ENCODE results near the gene ZNF304. TPM values are rescaled to one million over a fixed set of nuclear protein-coding genes. Genes with fewer than 3 reads are reported as not detected.

ZNF304 gene
- total and polyA plus RNA-seq, 2 of the 13 experiments (the other 11 are each of a cell fraction or from before 2014, with no cell fraction given), result 3.4 to 8.0 TPM

DNA sequence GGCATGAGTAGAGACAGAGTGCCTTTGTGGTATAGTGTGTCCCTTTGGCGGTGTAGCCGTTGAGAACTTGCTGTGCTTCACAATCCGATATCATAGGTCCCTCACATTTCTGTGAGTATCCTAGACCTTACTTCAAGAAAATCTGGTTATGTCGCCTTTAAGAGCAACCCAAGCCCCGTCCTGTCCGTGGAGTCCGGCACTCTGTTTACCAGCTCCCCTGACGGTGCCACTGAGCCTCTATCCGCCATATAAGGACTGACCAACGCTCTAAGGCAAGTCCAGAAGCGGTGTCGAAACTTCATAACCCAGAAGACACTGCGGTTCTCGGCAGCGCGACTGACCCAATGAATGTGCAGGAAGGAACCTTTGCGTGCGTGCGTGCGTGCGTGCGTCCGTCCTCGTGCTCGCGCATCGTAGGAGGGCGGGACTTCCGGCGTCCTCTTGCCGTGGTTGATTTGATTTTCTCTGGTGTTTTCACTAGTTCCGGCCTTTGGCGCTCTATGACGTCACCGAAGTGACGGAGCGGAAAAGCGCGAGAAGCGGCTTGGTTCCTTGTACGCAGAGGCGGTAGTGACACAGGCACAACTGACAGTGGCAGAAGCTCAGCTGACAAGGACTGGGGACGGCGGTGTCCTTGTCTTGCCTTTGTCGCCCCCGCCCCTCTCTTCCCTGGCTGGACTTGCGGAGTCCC, 12.1 kb downstream of the ZNF304 start, which contains the start of the genes TRAPPC2B and ZNF547 (continued):
- TF ChIP-seq GTF3A (CRISPR knock-in tag; conservative IDR thresholded peaks at IDR 0.05) (no peak), GZF1 (CRISPR knock-in tag; IDR thresholded peaks at IDR 0.05) (no peak; the same call in 1 of the 2 replicates), ZNF235 (CRISPR knock-in tag; IDR thresholded peaks at IDR 0.05; ENCODE audit: borderline replicate concordance) (no peak), RBM22 (optimal IDR thresholded peaks at IDR 0.05; ENCODE audit: low read length) (no peak), RORA (CRISPR knock-in tag; IDR thresholded peaks at IDR 0.05) (no peak)
- TF ChIP-seq, protein P1, sequence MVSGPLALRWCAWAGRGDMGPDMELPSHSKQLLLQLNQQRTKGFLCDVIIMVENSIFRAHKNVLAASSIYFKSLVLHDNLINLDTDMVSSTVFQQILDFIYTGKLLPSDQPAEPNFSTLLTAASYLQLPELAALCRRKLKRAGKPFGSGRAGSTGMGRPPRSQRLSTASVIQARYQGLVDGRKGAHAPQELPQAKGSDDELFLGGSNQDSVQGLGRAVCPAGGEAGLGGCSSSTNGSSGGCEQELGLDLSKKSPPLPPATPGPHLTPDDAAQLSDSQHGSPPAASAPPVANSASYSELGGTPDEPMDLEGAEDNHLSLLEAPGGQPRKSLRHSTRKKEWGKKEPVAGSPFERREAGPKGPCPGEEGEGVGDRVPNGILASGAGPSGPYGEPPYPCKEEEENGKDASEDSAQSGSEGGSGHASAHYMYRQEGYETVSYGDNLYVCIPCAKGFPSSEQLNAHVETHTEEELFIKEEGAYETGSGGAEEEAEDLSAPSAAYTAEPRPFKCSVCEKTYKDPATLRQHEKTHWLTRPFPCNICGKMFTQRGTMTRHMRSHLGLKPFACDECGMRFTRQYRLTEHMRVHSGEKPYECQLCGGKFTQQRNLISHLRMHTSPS (CRISPR knock-in tag; IDR thresholded peaks at IDR 0.05; ENCODE audit: low read depth), result no peak
- TF ChIP-seq, protein P2, sequence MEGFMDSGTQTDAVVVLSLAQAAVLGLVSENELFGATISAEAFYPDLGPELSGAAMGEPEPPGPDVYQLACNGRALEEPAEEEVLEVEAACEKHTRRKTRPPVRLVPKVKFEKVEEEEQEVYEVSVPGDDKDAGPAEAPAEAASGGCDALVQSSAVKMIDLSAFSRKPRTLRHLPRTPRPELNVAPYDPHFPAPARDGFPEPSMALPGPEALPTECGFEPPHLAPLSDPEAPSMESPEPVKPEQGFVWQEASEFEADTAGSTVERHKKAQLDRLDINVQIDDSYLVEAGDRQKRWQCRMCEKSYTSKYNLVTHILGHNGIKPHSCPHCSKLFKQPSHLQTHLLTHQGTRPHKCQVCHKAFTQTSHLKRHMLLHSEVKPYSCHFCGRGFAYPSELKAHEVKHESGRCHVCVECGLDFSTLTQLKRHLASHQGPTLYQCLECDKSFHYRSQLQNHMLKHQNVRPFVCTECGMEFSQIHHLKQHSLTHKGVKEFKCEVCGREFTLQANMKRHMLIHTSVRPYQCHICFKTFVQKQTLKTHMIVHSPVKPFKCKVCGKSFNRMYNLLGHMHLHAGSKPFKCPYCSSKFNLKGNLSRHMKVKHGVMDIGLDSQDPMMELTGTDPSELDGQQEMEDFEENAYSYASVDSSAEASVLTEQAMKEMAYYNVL (CRISPR knock-in tag; IDR thresholded peaks at IDR 0.05; ENCODE audit: borderline replicate concordance), result no peak
- TF ChIP-seq, protein P3, sequence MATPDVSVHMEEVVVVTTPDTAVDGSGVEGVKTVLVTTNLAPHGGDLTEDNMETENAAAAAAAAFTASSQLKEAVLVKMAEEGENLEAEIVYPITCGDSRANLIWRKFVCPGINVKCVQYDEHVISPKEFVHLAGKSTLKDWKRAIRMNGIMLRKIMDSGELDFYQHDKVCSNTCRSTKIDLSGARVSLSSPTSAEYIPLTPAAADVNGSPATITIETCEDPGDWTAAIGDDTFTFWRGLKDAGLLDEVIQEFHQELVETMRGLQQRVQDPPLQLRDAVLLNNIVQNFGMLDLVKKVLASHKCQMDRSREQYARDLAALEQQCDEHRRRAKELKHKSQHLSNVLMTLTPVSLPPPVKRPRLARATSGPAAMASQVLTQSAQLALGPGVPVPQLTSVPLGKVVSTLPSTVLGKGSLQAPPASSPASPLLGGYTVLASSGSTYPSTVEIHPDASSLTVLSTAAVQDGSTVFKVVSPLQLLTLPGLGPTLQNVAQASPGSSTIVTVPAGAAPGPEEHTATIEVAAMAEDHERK (CRISPR knock-in tag; IDR thresholded peaks at IDR 0.05; ENCODE audit: low read depth), result peak; percentile 100
- TF ChIP-seq, protein P4, sequence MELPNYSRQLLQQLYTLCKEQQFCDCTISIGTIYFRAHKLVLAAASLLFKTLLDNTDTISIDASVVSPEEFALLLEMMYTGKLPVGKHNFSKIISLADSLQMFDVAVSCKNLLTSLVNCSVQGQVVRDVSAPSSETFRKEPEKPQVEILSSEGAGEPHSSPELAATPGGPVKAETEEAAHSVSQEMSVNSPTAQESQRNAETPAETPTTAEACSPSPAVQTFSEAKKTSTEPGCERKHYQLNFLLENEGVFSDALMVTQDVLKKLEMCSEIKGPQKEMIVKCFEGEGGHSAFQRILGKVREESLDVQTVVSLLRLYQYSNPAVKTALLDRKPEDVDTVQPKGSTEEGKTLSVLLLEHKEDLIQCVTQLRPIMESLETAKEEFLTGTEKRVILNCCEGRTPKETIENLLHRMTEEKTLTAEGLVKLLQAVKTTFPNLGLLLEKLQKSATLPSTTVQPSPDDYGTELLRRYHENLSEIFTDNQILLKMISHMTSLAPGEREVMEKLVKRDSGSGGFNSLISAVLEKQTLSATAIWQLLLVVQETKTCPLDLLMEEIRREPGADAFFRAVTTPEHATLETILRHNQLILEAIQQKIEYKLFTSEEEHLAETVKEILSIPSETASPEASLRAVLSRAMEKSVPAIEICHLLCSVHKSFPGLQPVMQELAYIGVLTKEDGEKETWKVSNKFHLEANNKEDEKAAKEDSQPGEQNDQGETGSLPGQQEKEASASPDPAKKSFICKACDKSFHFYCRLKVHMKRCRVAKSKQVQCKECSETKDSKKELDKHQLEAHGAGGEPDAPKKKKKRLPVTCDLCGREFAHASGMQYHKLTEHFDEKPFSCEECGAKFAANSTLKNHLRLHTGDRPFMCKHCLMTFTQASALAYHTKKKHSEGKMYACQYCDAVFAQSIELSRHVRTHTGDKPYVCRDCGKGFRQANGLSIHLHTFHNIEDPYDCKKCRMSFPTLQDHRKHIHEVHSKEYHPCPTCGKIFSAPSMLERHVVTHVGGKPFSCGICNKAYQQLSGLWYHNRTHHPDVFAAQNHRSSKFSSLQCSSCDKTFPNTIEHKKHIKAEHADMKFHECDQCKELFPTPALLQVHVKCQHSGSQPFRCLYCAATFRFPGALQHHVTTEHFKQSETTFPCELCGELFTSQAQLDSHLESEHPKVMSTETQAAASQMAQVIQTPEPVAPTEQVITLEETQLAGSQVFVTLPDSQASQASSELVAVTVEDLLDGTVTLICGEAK (IDR thresholded peaks at IDR 0.05), result peak; percentile 66
- TF ChIP-seq, protein P4 (CRISPR knock-in tag; IDR thresholded peaks at IDR 0.05), result peak; percentile 47; the same call in 1 of the 2 replicates

Measured in HepG2 (cell line).